Measurements from ENCODE around the gene ARCN1. TPM values are rescaled to one million over a fixed set of nuclear protein-coding genes. Genes with fewer than 3 reads are reported as not detected.

ARCN1 gene
- total and polyA plus RNA-seq, 2 donors from 2014 or later: 64.7 to 107 TPM

DNA sequence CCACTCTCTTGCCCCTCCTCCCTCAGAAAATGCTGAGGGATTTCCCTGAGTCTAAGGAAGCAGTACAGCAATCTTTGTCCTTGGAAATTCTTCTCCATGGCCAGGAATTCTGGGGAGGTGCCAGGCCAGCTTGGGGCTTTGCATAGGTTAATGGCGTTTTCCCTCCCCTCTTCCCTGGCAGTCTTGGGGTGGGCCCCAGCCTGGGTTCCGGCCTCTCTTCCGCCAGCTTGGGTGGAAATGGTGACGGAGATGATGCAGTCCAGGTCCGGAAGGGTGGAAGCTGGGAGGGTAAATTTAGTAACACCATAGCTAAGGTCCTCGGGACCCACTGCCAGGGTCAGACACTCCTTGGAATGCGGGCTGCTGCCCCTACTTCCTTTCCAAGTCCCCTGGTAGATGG, 40.2 kb downstream of the ARCN1 start:
- peak overlapping the region; percentile 81 to 85 for H3K27ac ChIP-seq (ENCODE audit: low read depth in 2 of 2, low read length in 2 of 2)
- H3K27me3 ChIP-seq (ENCODE audit: control insufficient read depth, insufficient read depth, low read length): peaks cover 4% of the 10 kb centered on the region
- peak in 2 of 5 donors; percentile 60 to 77 for DNase-seq
- no peaks in the 10 kb centered on the region for H3K9me3 ChIP-seq (ENCODE audit: control insufficient read depth in 2 of 3, insufficient read depth in 1 of 3, low read length in 3 of 3)
- TF ChIP-seq, protein P1, sequence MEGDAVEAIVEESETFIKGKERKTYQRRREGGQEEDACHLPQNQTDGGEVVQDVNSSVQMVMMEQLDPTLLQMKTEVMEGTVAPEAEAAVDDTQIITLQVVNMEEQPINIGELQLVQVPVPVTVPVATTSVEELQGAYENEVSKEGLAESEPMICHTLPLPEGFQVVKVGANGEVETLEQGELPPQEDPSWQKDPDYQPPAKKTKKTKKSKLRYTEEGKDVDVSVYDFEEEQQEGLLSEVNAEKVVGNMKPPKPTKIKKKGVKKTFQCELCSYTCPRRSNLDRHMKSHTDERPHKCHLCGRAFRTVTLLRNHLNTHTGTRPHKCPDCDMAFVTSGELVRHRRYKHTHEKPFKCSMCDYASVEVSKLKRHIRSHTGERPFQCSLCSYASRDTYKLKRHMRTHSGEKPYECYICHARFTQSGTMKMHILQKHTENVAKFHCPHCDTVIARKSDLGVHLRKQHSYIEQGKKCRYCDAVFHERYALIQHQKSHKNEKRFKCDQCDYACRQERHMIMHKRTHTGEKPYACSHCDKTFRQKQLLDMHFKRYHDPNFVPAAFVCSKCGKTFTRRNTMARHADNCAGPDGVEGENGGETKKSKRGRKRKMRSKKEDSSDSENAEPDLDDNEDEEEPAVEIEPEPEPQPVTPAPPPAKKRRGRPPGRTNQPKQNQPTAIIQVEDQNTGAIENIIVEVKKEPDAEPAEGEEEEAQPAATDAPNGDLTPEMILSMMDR (IDR thresholded peaks at IDR 0.05; ENCODE audit: borderline replicate concordance, extremely low read depth, insufficient read depth): no peak
- peaks cover 3 to 14% (median 8%) of the 10 kb centered on the region in 3 donors for H3K36me3 ChIP-seq (ENCODE audit: control insufficient read depth in 2 of 3, insufficient read depth in 3 of 3, low read length in 3 of 3)
- intact Hi-C loops (cut with DNase I): no loop called here
- peak overlapping the region in 1 of 3 donors; percentile 30 for H3K4me3 ChIP-seq (ENCODE audit: low read length in 3 of 3)
- H3K9ac ChIP-seq (ENCODE audit: low read length in 3 of 3): peak overlapping the region in 2 of 3 donors; percentile 8 to 56
- H3K4me1 ChIP-seq (ENCODE audit: control insufficient read depth in 2 of 3, insufficient read depth in 2 of 3, low read depth in 1 of 3, low read length in 3 of 3): peaks cover 11 to 51% (median 39%) of the 10 kb centered on the region in 3 donors
- no peak for FAIRE-seq

DNA sequence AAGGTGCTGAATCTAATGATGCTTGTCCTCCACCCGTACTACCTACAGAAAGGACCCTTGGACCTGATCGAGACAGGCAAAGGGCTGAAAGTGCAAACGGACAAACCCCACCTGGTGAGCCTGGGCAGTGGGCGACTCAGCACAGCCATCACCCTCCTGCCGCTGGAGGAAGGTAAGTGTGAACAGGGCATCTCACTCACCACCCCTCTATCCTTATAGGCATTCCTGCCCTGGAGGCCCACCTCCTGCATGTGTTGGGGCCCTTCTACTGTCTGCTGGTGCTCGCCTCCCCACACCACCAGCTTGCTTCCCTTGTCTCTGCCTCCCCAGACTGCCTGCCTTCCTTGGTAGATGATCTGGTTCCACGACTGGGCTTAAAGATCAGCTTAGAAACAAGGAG, 42.3 kb downstream of the ARCN1 start:
- DNase-seq: peak in 2 of 5 donors; percentile 44 to 46
- H3K4me1 ChIP-seq (ENCODE audit: control insufficient read depth in 2 of 3, insufficient read depth in 2 of 3, low read depth in 1 of 3, low read length in 3 of 3): peaks cover 8 to 58% (median 55%) of the 10 kb centered on the region in 3 donors

DNA sequence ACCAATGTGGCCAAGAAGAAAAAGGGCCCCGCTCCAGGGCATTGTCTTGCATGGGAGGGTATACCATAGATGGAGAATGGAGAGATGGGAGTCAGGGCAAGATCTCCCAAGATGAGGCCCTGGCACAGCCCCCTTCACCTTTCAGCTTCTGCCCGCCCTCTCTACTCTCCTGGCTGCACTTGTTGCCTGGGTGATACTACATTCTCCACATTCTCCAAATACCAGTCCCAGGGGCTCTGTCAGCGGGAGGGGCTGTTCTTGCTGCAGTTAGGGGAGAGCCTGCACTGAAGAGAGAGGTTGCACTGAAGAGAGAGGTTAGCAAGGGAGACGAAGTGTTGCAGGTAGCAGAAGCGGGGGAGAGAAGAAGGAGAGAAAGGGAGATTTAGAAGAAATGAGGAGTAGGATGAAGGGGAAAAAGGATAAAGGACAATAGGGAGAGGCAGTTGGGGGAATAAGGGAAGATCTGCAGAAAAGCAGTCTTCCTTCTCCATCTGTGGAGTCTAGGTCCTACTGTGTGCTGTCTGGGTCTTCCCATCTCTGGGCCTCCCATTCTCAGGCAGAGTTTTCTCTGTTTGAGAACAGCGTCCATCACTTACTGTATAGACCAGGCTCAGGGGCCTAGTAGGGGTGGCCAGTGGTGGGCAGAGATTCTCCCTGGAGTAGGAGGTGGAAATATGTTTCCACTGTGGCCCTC, 43.2 kb downstream of the ARCN1 start:
- peak overlapping the region in 1 of 3 donors; percentile 1 for H3K9ac ChIP-seq (ENCODE audit: low read length in 3 of 3)
- H3K27me3 ChIP-seq (ENCODE audit: control insufficient read depth, insufficient read depth, low read length): no peaks in the 10 kb centered on the region
- H3K36me3 ChIP-seq (ENCODE audit: control insufficient read depth in 2 of 3, insufficient read depth in 3 of 3, low read length in 3 of 3): peaks cover 3 to 14% (median 8%) of the 10 kb centered on the region in 3 donors
- H3K9me3 ChIP-seq (ENCODE audit: control insufficient read depth in 2 of 3, insufficient read depth in 1 of 3, low read length in 3 of 3): no peaks in the 10 kb centered on the region
- TF ChIP-seq, protein P1 (IDR thresholded peaks at IDR 0.05; ENCODE audit: borderline replicate concordance, extremely low read depth, insufficient read depth): no peak
- FAIRE-seq (no peak), DNase-seq (peak; percentile 53 to 96 (median 93))
- peaks cover 11 to 63% (median 59%) of the 10 kb centered on the region in 3 donors for H3K4me1 ChIP-seq (ENCODE audit: control insufficient read depth in 2 of 3, insufficient read depth in 2 of 3, low read depth in 1 of 3, low read length in 3 of 3)
- peak overlapping the region in 1 of 2 donors; percentile 23 for H3K27ac ChIP-seq (ENCODE audit: low read depth in 2 of 2, low read length in 2 of 2)
- no peak overlapping the region for H3K4me3 ChIP-seq (ENCODE audit: low read length in 3 of 3)
- intact Hi-C loops (cut with DNase I): no loop called here

More for the DNA sequence above, 42.3 kb downstream of the ARCN1 start:
- H3K27ac ChIP-seq (ENCODE audit: low read depth in 2 of 2, low read length in 2 of 2): peak overlapping the region in 1 of 2 donors; percentile 66
- H3K27me3 ChIP-seq (ENCODE audit: control insufficient read depth, insufficient read depth, low read length): no peaks in the 10 kb centered on the region
- H3K9ac ChIP-seq (ENCODE audit: low read length in 3 of 3): no peak overlapping the region
- H3K9me3 ChIP-seq (ENCODE audit: control insufficient read depth in 2 of 3, insufficient read depth in 1 of 3, low read length in 3 of 3): no peaks in the 10 kb centered on the region
- FAIRE-seq: no peak
- TF ChIP-seq, protein P1 (IDR thresholded peaks at IDR 0.05; ENCODE audit: borderline replicate concordance, extremely low read depth, insufficient read depth): no peak
- peaks cover 3 to 14% (median 8%) of the 10 kb centered on the region in 3 donors for H3K36me3 ChIP-seq (ENCODE audit: control insufficient read depth in 2 of 3, insufficient read depth in 3 of 3, low read length in 3 of 3)
- no peak overlapping the region for H3K4me3 ChIP-seq (ENCODE audit: low read length in 3 of 3)
- intact Hi-C loops (cut with DNase I): no loop called here
